Panc1 (cell line): ENCODE results near the gene AKT1. TPM values are rescaled to one million over a fixed set of nuclear protein-coding genes. Genes with fewer than 3 reads are reported as not detected.
A peak's percentile ranks its signal among the peaks of the same experiment; 100 is the strongest.

ENCODE experiments used
- ATAC-seq: fragments of 200-7000 bp; cut with Tn5 transposase; 2 replicates; pipeline ENCODE4 v1.9.1; 2020; ENCODE audit warnings: mild to moderate bottlenecking, moderate library complexity
- BruUV-seq: library from RNA; stranded (reverse); fragments of 400-500 nt; replicated peaks from 2 replicates; lab custom pipeline; 2021; lab: Mats Ljungman, UMichigan
- CTCF ChIA-PET: fragments of 300-600 bp; sonication (Branson Sonifier 250); formaldehyde crosslinking; loops from one replicate; lab custom pipeline; 2022; ENCODE audit warnings: antibody characterized with exemption; lab: Charles Lee
- POLR2A ChIA-PET: fragments of 300-600 bp; sonication (Branson Sonifier 250); formaldehyde crosslinking; loops from one replicate; lab custom pipeline; 2022; ENCODE audit warnings: antibody characterized with exemption; lab: Charles Lee
- DNase-seq: peaks from one replicate; pipeline ENCODE4 v3.0.0-alpha.2; 2010; ENCODE audit warnings: low read depth, low spot score
- H3K27ac ChIP-seq: 2 replicates; pipeline ENCODE4 v1.5.1; 2011; ENCODE audit warnings: mild to moderate bottlenecking, low read length, inconsistent platforms
- H3K27me3 ChIP-seq: fragments of 200-500 bp; sonication (Bioruptor generic); 2 replicates; pipeline ENCODE4 v1.6.0; 2014; ENCODE audit warnings: low read length, inconsistent platforms; ENCODE audit not compliant: control insufficient read depth, insufficient read depth
- H3K36me3 ChIP-seq: fragments of 200-500 bp; sonication (Bioruptor generic); 2 replicates; pipeline ENCODE4 v1.5.1; 2014; ENCODE audit warnings: inconsistent platforms, mild to moderate bottlenecking, low read length, moderate library complexity; ENCODE audit not compliant: control insufficient read depth, insufficient read depth
- H3K4me1 ChIP-seq: 2 replicates; pipeline ENCODE4 v1.5.1; 2011; ENCODE audit warnings: inconsistent platforms, mild to moderate bottlenecking, low read length, moderate library complexity; ENCODE audit not compliant: control insufficient read depth, insufficient read depth
- H3K4me3 ChIP-seq, 2 experiments: 2 replicates each; pipeline ENCODE4 v1.5.1; 2011 to 2012; ENCODE audit warnings: low read depth in 2 of 2, low read length in 2 of 2, mild to moderate bottlenecking in 2 of 2, inconsistent platforms in 1 of 2, moderate library complexity in 1 of 2
- H3K9me3 ChIP-seq: fragments of 200-500 bp; sonication (Bioruptor generic); 2 replicates; pipeline ENCODE4 v1.5.1; 2014; ENCODE audit warnings: low read depth, mild to moderate bottlenecking, inconsistent platforms, low read length, moderate library complexity; ENCODE audit not compliant: control insufficient read depth, insufficient read depth
- CTCF ChIP-seq: fragments of 450-650 bp; IDR thresholded peaks from 2 replicates; pipeline ENCODE4 v1.5.1; 2017; ENCODE audit warnings: mild to moderate bottlenecking
- POLR2AphosphoS5 ChIP-seq: IDR thresholded peaks from 2 replicates; pipeline ENCODE4 v1.6.1; 2012; ENCODE audit warnings: mild to moderate bottlenecking, low read depth, low read length, moderate library complexity
- SIN3A ChIP-seq: IDR thresholded peaks from 2 replicates; pipeline ENCODE4 v1.6.1; 2012; ENCODE audit warnings: low read depth, mild to moderate bottlenecking, low read length, moderate library complexity, borderline replicate concordance; ENCODE audit not compliant: insufficient read depth
- TCF7L2 ChIP-seq: IDR thresholded peaks from 2 replicates; pipeline ENCODE4 v1.6.1; 2011; ENCODE audit warnings: mild to moderate bottlenecking, low read depth, low read length, inconsistent platforms
- in situ Hi-C: cut with HindIII; loops from 2 replicates; pipeline ENCODE4 v1.10.0; 2016; ENCODE audit warnings: low sequenced_read_pairs, low pct_unique_long_range_greater_than_20kb
- intact Hi-C: fragments of 100-400 bp; cut with micrococcal nuclease; formaldehyde crosslinking; loops from one replicate; pipeline ENCODE4 v1.10.0; 2022; ENCODE audit not compliant: unreplicated experiment
- total RNA-seq: library from RNA; stranded (reverse); gene quantifications from one replicate; pipeline ENCODE4 v1.2.1, GENCODE V29; 2021; ENCODE audit not compliant: unreplicated experiment
- TF ChIP-seq, protein P1 (sequence below), 2 experiments: IDR thresholded peaks; 2 replicates each; pipeline ENCODE4 v1.6.1; 2011 to 2012; ENCODE audit warnings: low read depth in 2 of 2, control low read depth in 1 of 2, low read length in 1 of 2, mild to moderate bottlenecking in 1 of 2, moderate library complexity in 1 of 2; ENCODE audit not compliant: insufficient read depth in 1 of 2

Gene AKT1
- total RNA-seq, 1 experiment from 2014 or later: 175 TPM

DNA sequence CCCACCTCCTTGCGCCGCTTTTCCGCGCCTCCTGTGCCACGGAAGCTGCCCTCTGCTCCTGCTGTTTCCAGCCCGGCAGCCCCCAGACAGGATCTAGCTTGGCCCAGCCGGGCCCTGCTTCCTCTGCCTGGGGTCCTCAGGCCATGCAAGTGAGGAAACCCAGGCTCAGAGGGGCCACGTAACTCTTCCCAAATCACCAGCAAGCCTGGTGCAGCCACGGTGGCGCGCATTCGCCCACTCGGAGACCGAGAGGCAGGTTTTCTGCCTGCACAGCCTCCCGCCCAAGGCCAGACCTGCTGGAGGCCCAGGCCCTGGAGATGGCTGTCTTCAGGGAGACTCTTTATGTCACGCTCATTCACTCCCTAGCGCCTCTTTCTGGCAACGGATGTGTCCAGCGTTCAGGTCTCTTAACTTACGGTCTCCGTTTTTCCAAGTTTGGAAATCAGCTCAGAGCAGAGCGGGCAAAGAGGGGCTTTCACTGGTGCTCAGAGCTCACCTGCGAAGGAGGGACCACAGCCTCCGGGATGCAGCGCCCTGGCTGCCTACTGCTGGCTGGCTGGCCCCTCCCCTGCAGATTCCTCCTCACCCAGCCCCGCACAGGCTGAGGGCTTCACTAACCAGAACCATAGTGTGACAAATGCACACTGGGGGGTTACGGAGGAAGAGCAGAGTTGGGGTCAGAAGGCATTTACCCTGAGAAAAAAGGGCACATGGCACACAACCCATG is 48.9 kb upstream of the AKT1 start:
- TF ChIP-seq POLR2AphosphoS5 (no peak), SIN3A (no peak), CTCF (no peak)
- TF ChIP-seq, protein P1, sequence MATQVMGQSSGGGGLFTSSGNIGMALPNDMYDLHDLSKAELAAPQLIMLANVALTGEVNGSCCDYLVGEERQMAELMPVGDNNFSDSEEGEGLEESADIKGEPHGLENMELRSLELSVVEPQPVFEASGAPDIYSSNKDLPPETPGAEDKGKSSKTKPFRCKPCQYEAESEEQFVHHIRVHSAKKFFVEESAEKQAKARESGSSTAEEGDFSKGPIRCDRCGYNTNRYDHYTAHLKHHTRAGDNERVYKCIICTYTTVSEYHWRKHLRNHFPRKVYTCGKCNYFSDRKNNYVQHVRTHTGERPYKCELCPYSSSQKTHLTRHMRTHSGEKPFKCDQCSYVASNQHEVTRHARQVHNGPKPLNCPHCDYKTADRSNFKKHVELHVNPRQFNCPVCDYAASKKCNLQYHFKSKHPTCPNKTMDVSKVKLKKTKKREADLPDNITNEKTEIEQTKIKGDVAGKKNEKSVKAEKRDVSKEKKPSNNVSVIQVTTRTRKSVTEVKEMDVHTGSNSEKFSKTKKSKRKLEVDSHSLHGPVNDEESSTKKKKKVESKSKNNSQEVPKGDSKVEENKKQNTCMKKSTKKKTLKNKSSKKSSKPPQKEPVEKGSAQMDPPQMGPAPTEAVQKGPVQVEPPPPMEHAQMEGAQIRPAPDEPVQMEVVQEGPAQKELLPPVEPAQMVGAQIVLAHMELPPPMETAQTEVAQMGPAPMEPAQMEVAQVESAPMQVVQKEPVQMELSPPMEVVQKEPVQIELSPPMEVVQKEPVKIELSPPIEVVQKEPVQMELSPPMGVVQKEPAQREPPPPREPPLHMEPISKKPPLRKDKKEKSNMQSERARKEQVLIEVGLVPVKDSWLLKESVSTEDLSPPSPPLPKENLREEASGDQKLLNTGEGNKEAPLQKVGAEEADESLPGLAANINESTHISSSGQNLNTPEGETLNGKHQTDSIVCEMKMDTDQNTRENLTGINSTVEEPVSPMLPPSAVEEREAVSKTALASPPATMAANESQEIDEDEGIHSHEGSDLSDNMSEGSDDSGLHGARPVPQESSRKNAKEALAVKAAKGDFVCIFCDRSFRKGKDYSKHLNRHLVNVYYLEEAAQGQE (IDR thresholded peaks at IDR 0.05; ENCODE audit: insufficient read depth in 1 of 2, low read depth in 2 of 2, low read length in 1 of 2): no peak
- ChIA-PET POLR2A (no interaction called here), CTCF (no interaction called here)
- no peaks in the 10 kb centered on the region for H3K36me3 ChIP-seq
- no TSS peak for BruUV-seq
- H3K4me3 ChIP-seq: no peak overlapping the region
- in situ Hi-C loops: no loop called here
- H3K27ac ChIP-seq: no peak overlapping the region
- H3K9me3 ChIP-seq: no peaks in the 10 kb centered on the region
- no peak for DNase-seq
- 0 out of 2 replicates have a peak, but pooled peaks have one; percentile 42 for ATAC-seq
- intact Hi-C loops: no loop called here
- no peaks in the 10 kb centered on the region for H3K4me1 ChIP-seq
- peaks cover 2% of the 10 kb centered on the region; the same call in 1 of the 2 replicates for H3K27me3 ChIP-seq

GRCh38 chr14:104843442-104844305 is 48.1 kb upstream of the AKT1 start:
- no peaks in the 10 kb centered on the region for H3K4me1 ChIP-seq
- no peaks in the 10 kb centered on the region for H3K36me3 ChIP-seq
- DNase-seq: no peak
- ATAC-seq: peak; percentile 55
- intact Hi-C loops (no loop called here), in situ Hi-C loops (no loop called here)
- no TSS peak for BruUV-seq
- no peak overlapping the region for H3K4me3 ChIP-seq
- ChIA-PET POLR2A (no interaction called here), CTCF (no interaction called here)
- TF ChIP-seq TCF7L2: no peak
- H3K27ac ChIP-seq: no peak overlapping the region
- no peaks in the 10 kb centered on the region for H3K9me3 ChIP-seq
- H3K27me3 ChIP-seq: peaks cover 2% of the 10 kb centered on the region; the same call in 1 of the 2 replicates
